Activated CD4-positive, CD25-positive, alpha-beta regulatory T cell (primary cell): ENCODE measurements around the gene PKNOX2.

Experiments
- DNase-seq, 4 experiments: peaks; one replicate each; lab custom pipeline; 2025; lab: John Stamatoyannopoulos, UW

Gene PKNOX2

GRCh38 chr11:125359130-125359529, 194.6 kb downstream of the PKNOX2 start:
- DNase-seq: no peak

- DNase-seq: no peak
Observed at GRCh38 chr11:125360066-125360465, 195.5 kb downstream of the PKNOX2 start.

GRCh38 chr11:125364121-125364826, 199.7 kb downstream of the PKNOX2 start:
- DNase-seq: no peak

GRCh38 chr11:125365196-125365931, 200.8 kb downstream of the PKNOX2 start:
- no peak for DNase-seq

- DNase-seq: no peak
Observed at GRCh38 chr11:125367710-125368109, 203.2 kb downstream of the PKNOX2 start.

- no peak for DNase-seq
Observed at GRCh38 chr11:125368757-125369156, 204.2 kb downstream of the PKNOX2 start.

GRCh38 chr11:125369808-125370207, 205.3 kb downstream of the PKNOX2 start:
- DNase-seq: no peak

- DNase-seq: no peak
Observed at GRCh38 chr11:125370561-125371389, 206.2 kb downstream of the PKNOX2 start.

GRCh38 chr11:125371431-125371935, 206.9 kb downstream of the PKNOX2 start:
- DNase-seq: no peak

- DNase-seq: no peak
Observed at GRCh38 chr11:125372088-125372487, 207.5 kb downstream of the PKNOX2 start.

GRCh38 chr11:125372911-125373310, 208.4 kb downstream of the PKNOX2 start:
- no peak for DNase-seq

- no peak for DNase-seq
Observed at GRCh38 chr11:125373426-125374391, 209.2 kb downstream of the PKNOX2 start.

- no peak for DNase-seq
Observed at GRCh38 chr11:125374398-125374797, 209.8 kb downstream of the PKNOX2 start.

- DNase-seq: no peak
Observed at GRCh38 chr11:125375146-125375545, 210.6 kb downstream of the PKNOX2 start.

GRCh38 chr11:125376117-125376516, 211.6 kb downstream of the PKNOX2 start:
- no peak for DNase-seq

- DNase-seq: no peak
Observed at GRCh38 chr11:125376856-125377255, 212.3 kb downstream of the PKNOX2 start.

- DNase-seq: no peak
Observed at GRCh38 chr11:125378083-125378482, 213.5 kb downstream of the PKNOX2 start.

- no peak for DNase-seq
Observed at GRCh38 chr11:125378571-125378970, 214.0 kb downstream of the PKNOX2 start.

- no peak for DNase-seq
Observed at GRCh38 chr11:125379565-125379964, 215.0 kb downstream of the PKNOX2 start.

GRCh38 chr11:125379981-125380380, 215.4 kb downstream of the PKNOX2 start:
- no peak for DNase-seq

- DNase-seq: no peak
Observed at GRCh38 chr11:125380756-125381445, 216.3 kb downstream of the PKNOX2 start.
